CD14-positive monocyte (primary cell): ENCODE measurements around the gene DHCR7. TPM values are rescaled to one million over a fixed set of nuclear protein-coding genes. Genes with fewer than 3 reads are reported as not detected.

ENCODE experiments used
- DNase-seq, 3 donors: peaks; one replicate each; pipeline ENCODE4 v3.0.0-alpha.2; 2011 to 2022
- H2AFZ ChIP-seq: 2 replicates; pipeline ENCODE4 v1.6.0; 2012; ENCODE audit warnings: mild to moderate bottlenecking, low read depth, low read length, inconsistent platforms; ENCODE audit not compliant: insufficient read depth, poor library complexity, severe bottlenecking
- H3K27ac ChIP-seq, 2 donors: 1 replicate in 1 of 2; 2 replicates in 1 of 2; pipeline ENCODE4 v1.5.1; 2012 to 2013; ENCODE audit warnings: low read length in 2 of 2, control low read depth in 1 of 2, inconsistent platforms in 1 of 2, low read depth in 1 of 2, mild to moderate bottlenecking in 1 of 2
- H3K27me3 ChIP-seq, 2 donors: one replicate each; pipeline versions ENCODE4 v1.6.0 to v1.6.1; 2011 to 2013; ENCODE audit warnings: low read length in 2 of 2; ENCODE audit not compliant: control insufficient read depth in 2 of 2, insufficient read depth in 2 of 2
- H3K36me3 ChIP-seq, 2 donors: replicated peaks in 1 of 2; 1 replicate in 1 of 2; 2 replicates in 1 of 2; pipeline versions ENCODE4 v1.5.1 to v1.6.1; 2012 to 2013; ENCODE audit warnings: low read length in 2 of 2, control low read depth in 1 of 2, inconsistent platforms in 1 of 2, mild to moderate bottlenecking in 1 of 2; ENCODE audit not compliant: insufficient read depth in 2 of 2, control insufficient read depth in 1 of 2
- H3K4me1 ChIP-seq, 2 donors: 1 replicate in 1 of 2; 2 replicates in 1 of 2; pipeline versions ENCODE4 v1.5.1 to v1.6.1; 2012 to 2013; ENCODE audit warnings: low read length in 2 of 2, control low read depth in 1 of 2, inconsistent platforms in 1 of 2, mild to moderate bottlenecking in 1 of 2, moderate library complexity in 1 of 2; ENCODE audit not compliant: insufficient read depth in 2 of 2, control insufficient read depth in 1 of 2
- H3K4me2 ChIP-seq: replicated peaks from 2 replicates; pipeline ENCODE3; 2012; ENCODE audit warnings: low read length, moderate library complexity, mild to moderate bottlenecking; ENCODE audit not compliant: poor library complexity, severe bottlenecking; ENCODE audit errors: extremely low read depth
- H3K4me3 ChIP-seq, 3 experiments: fragments of 200-600 bp in 1 of 3; sonication (generic) in 1 of 3; replicated peaks in 1 of 3; 1 replicate in 2 of 3; 2 replicates in 1 of 3; pipeline ENCODE4 v1.5.1; 2011 to 2013; ENCODE audit warnings: low read length in 3 of 3, mild to moderate bottlenecking in 3 of 3, control low read depth in 2 of 3, low read depth in 2 of 3, inconsistent platforms in 1 of 3, moderate library complexity in 1 of 3
- H3K79me2 ChIP-seq: 2 replicates; pipeline ENCODE4 v1.6.0; 2012; ENCODE audit warnings: mild to moderate bottlenecking, control low read depth, inconsistent platforms, low read length, moderate library complexity; ENCODE audit not compliant: insufficient read depth
- H3K9ac ChIP-seq: 2 replicates; pipeline ENCODE4 v1.6.0; 2017; ENCODE audit warnings: low read length, mild to moderate bottlenecking; ENCODE audit not compliant: insufficient read depth, poor library complexity, severe bottlenecking
- H3K9me3 ChIP-seq, 2 donors: replicated peaks in 1 of 2; 1 replicate in 1 of 2; 2 replicates in 1 of 2; pipeline versions ENCODE4 v1.5.1 to v1.6.1; 2012 to 2013; ENCODE audit warnings: low read length in 2 of 2, control low read depth in 1 of 2; ENCODE audit not compliant: control insufficient read depth in 1 of 2, insufficient read depth in 1 of 2
- H4K20me1 ChIP-seq: 2 replicates; pipeline ENCODE4 v1.6.0; 2012; ENCODE audit warnings: mild to moderate bottlenecking, low read length, control low read depth, moderate library complexity; ENCODE audit not compliant: insufficient read depth
- H3K27ac Mint-ChIP-seq, 7 donors: one replicate each; pipeline ENCODE4 v1.8.0; 2020; ENCODE audit warnings: mild to moderate bottlenecking in 7 of 7, mixed read lengths in 7 of 7, moderate library complexity in 6 of 7, inconsistent platforms in 2 of 7
- H3K27me3 Mint-ChIP-seq, 3 donors: one replicate each; pipeline ENCODE4 v1.8.0; 2021 to 2022; ENCODE audit warnings: low read depth in 3 of 3, mild to moderate bottlenecking in 3 of 3, mixed read lengths in 3 of 3, moderate library complexity in 3 of 3, inconsistent platforms in 1 of 3
- H3K36me3 Mint-ChIP-seq, 2 donors: one replicate each; pipeline ENCODE4 v1.8.0; 2020; ENCODE audit warnings: mixed read lengths in 2 of 2, inconsistent platforms in 1 of 2, mild to moderate bottlenecking in 1 of 2
- H3K4me1 Mint-ChIP-seq: one replicate; pipeline ENCODE4 v1.8.0; 2020; ENCODE audit warnings: mild to moderate bottlenecking, mixed read lengths
- H3K4me3 Mint-ChIP-seq, 2 donors: one replicate each; pipeline ENCODE4 v1.8.0; 2020; ENCODE audit warnings: mild to moderate bottlenecking in 2 of 2, mixed read lengths in 2 of 2, moderate library complexity in 1 of 2
- H3K9me3 Mint-ChIP-seq, 7 donors: one replicate each; pipeline ENCODE4 v1.8.0; 2020 to 2022; ENCODE audit warnings: mixed read lengths in 7 of 7, mild to moderate bottlenecking in 6 of 7, moderate library complexity in 6 of 7, inconsistent platforms in 2 of 7
- CTCF ChIP-seq: fragments of 200-600 bp; IDR thresholded peaks from one replicate; pipeline ENCODE4 v1.8.0; 2022; ENCODE audit warnings: antibody characterized with exemption, mild to moderate bottlenecking
- WGBS: methylation state at CpG from one replicate; pipeline ENCODE4 v1.1.5; 2013; ENCODE audit warnings: missing lambda C conversion rate; ENCODE audit not compliant: insufficient coverage; 5-methylcytosine and 5-hydroxymethylcytosine counted together
- intact Hi-C, 2 donors: fragments of 100-400 bp; cut with micrococcal nuclease; formaldehyde crosslinking; loops; one replicate each; pipeline versions ENCODE4 v1.15.0 to v1.15.1; 2023
- polyA plus RNA-seq, 3 donors: library from polyadenylated mRNA; depleted of rRNA in 1 of 3; unstranded in 2 of 3; stranded (reverse) in 1 of 3; fragments of 300-500 nt in 2 of 3; fragments of >200 nt in 1 of 3; fragmentation: Illumina TruSeq in 2 of 3; gene quantifications; 1 replicate in 2 of 3; 2 replicates in 1 of 3; pipeline ENCODE4 v1.2.3, GENCODE V29; 2012 to 2021

The DHCR7 gene
- polyA plus RNA-seq, 3 donors: 2.2 to 3.9 (median 2.2) TPM

DNA sequence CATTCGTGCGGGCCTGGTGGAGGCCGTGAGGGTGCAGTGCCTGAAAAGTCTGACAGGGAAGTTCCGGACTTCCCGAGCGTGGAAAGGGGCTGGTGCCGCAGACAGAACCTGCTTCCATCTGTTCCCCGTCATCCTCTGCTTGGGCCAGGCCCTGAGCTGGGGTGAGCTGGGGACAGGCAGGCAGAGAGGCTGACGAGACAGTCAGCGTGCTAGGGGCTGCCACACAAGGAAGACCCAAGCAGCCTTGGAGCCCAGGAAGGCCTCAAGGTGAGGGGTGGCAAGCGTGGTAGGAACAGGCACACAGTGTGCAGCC is 30.3 kb upstream of the DHCR7 start:
- no peak overlapping the region for H3K27ac ChIP-seq
- no peaks in the 10 kb centered on the region for H3K27me3 ChIP-seq
- no peaks in the 10 kb centered on the region for H3K4me1 ChIP-seq
- no peak overlapping the region for H3K4me3 ChIP-seq
- Mint-ChIP-seq H3K27me3 (no peaks in the 10 kb centered on the region), H3K27ac (no peak overlapping the region), H3K9me3 (peaks cover 0 to 2% (median 0%) of the 10 kb centered on the region in 7 donors), H3K36me3 (peaks cover 89 to 97% of the 10 kb centered on the region in 2 donors), H3K4me3 (no peak overlapping the region), H3K4me1 (no peaks in the 10 kb centered on the region)
- 97% methylated on average over 11 of the region's 11 CpGs for WGBS
- H4K20me1 ChIP-seq: peaks cover 4% of the 10 kb centered on the region
- H3K79me2 ChIP-seq: no peaks in the 10 kb centered on the region
- no peak overlapping the region for H2AFZ ChIP-seq
- no peak overlapping the region for H3K9ac ChIP-seq
- no peak overlapping the region for H3K4me2 ChIP-seq
- intact Hi-C loops: no loop called here
- H3K9me3 ChIP-seq: no peaks in the 10 kb centered on the region
- no peak for DNase-seq
- no peak for TF ChIP-seq CTCF
- peaks cover 100% of the 10 kb centered on the region in 2 donors for H3K36me3 ChIP-seq

- Histone ChIP-seq H4K20me1 (peaks cover 4% of the 10 kb centered on the region), H3K79me2 (no peaks in the 10 kb centered on the region), H2AFZ (no peak overlapping the region), H3K27ac (no peak overlapping the region), H3K27me3 (no peaks in the 10 kb centered on the region), H3K4me1 (no peaks in the 10 kb centered on the region), H3K4me2 (no peak overlapping the region), H3K9me3 (no peaks in the 10 kb centered on the region), H3K4me3 (no peak overlapping the region), H3K36me3 (peaks cover 100% of the 10 kb centered on the region in 2 donors), H3K9ac (no peak overlapping the region)
- TF ChIP-seq CTCF: no peak
- Mint-ChIP-seq H3K27ac (peak overlapping the region in 1 of 7 donors; percentile 21), H3K27me3 (no peaks in the 10 kb centered on the region), H3K4me3 (no peak overlapping the region), H3K4me1 (no peaks in the 10 kb centered on the region), H3K36me3 (peaks cover 89 to 97% of the 10 kb centered on the region in 2 donors), H3K9me3 (peaks cover 0 to 2% (median 0%) of the 10 kb centered on the region in 7 donors)
- WGBS: 91% methylated on average over 21 of the region's 25 CpGs
- no peak for DNase-seq
- intact Hi-C loops: no loop called here
Observed at GRCh38 chr11:71477641-71478527, 29.7 kb upstream of the DHCR7 start.
